Peyer's patch (tissue), 4 donors: ENCODE results near the gene GAS7.

ENCODE experiments used
- CTCF ChIP-seq, 6 experiments: fragments of 450-650 bp in 4 of 6; fragments of 200-600 bp in 2 of 6; sonication (generic) in 1 of 6; IDR thresholded peaks; one replicate each; pipeline ENCODE4 v1.5.1; 2017 to 2019; ENCODE audit warnings: antibody characterized with exemption in 6 of 6, mild to moderate bottlenecking in 3 of 6, moderate library complexity in 1 of 6
- POLR2A ChIP-seq, 2 donors: fragments of 450-650 bp; IDR thresholded peaks; one replicate each; pipeline ENCODE4 v1.5.1; 2017; ENCODE audit warnings: antibody characterized with exemption in 2 of 2, mild to moderate bottlenecking in 2 of 2, moderate library complexity in 2 of 2

GRCh38 chr17:9862949-9863348, 335.5 kb downstream of the GAS7 start:
- TF ChIP-seq CTCF (IDR thresholded peaks at IDR 0.05) (no peak), POLR2A (IDR thresholded peaks at IDR 0.05) (no peak)
